Measurements from ENCODE around the gene EDC4.
A peak's percentile ranks its signal among the peaks of the same experiment; 100 is the strongest.

The EDC4 gene

DNA sequence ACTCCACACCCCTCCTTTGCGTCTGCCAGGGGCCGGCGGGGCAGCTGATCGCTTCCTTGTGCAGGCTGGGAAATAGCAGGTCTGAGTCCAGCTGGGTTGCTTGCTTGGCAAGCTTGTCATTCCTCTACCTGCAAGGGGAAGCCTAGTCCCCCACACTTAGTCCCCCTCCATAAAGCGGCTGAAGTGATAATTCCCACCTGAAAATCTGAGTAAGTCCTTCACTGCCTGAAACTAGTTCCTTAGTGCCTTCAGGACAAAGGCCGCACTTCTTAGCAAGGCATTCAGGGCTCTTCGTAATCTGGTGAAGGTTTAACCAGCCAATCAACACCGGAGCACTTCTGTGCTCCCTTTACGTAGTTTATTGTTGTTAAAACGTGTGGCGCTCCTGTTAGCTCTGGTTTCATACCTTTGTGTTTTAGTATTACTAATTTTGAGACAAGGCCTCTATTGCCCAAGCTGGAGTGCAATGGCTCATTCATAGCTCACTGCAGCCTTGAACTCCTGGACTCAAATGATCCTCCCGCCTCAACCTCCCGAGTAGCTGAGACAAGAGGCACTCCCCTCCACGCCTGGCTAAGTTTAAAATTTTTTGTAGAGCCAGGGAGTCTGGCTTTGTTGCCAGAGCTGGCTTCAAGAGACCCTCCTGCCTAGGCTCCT is 21.0 kb downstream of the EDC4 start:
- no peaks in the 10 kb centered on the region for H3K27me3 ChIP-seq (ENCODE audit: insufficient read depth, poor library complexity, severe bottlenecking)
- TF ChIP-seq, protein P1, sequence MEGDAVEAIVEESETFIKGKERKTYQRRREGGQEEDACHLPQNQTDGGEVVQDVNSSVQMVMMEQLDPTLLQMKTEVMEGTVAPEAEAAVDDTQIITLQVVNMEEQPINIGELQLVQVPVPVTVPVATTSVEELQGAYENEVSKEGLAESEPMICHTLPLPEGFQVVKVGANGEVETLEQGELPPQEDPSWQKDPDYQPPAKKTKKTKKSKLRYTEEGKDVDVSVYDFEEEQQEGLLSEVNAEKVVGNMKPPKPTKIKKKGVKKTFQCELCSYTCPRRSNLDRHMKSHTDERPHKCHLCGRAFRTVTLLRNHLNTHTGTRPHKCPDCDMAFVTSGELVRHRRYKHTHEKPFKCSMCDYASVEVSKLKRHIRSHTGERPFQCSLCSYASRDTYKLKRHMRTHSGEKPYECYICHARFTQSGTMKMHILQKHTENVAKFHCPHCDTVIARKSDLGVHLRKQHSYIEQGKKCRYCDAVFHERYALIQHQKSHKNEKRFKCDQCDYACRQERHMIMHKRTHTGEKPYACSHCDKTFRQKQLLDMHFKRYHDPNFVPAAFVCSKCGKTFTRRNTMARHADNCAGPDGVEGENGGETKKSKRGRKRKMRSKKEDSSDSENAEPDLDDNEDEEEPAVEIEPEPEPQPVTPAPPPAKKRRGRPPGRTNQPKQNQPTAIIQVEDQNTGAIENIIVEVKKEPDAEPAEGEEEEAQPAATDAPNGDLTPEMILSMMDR (IDR thresholded peaks at IDR 0.05; ENCODE audit: poor library complexity, severe bottlenecking) = no peak
- peak; percentile 13; the same call in 2 of the 3 replicates for ATAC-seq (ENCODE audit: low read depth)

DNA sequence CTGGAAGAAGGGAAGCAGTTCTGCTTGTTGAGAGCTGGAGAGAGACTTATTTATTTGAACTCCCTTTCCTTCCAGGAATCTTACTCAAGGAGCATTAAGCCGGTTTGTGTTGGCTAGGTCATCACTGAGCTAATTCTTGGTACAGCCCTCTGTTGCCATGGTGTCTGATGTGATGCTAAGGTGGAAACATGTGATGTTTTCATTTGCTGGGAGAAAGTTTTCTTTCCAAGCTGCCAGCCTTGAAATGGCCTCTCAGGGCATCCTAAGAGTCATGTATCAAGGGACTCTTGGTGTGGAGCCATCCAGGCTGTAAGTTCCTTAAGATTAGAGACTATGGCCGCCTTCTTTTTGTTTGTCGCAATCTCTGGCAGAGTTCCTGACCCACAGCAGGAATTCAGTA is 24.4 kb downstream of the EDC4 start:
- no peaks in the 10 kb centered on the region for H3K27me3 ChIP-seq (ENCODE audit: insufficient read depth, poor library complexity, severe bottlenecking)
- no peak for DNase-seq (ENCODE audit: low spot score)
- H3K9me3 ChIP-seq (ENCODE audit: severe bottlenecking) = peaks cover 4% of the 10 kb centered on the region
- H3K4me3 ChIP-seq (ENCODE audit: severe bottlenecking) = no peak overlapping the region
- no peak overlapping the region for H3K27ac ChIP-seq (ENCODE audit: poor library complexity, severe bottlenecking)
- peaks cover 10% of the 10 kb centered on the region for H3K4me1 ChIP-seq (ENCODE audit: insufficient read depth, poor library complexity, severe bottlenecking)
- no peak for ATAC-seq (ENCODE audit: low read depth)
- no peaks in the 10 kb centered on the region; the same call in 1 of the 2 replicates for H3K36me3 ChIP-seq (ENCODE audit: low read depth)
- TF ChIP-seq, protein P1 (IDR thresholded peaks at IDR 0.05; ENCODE audit: poor library complexity, severe bottlenecking) = no peak

More for the DNA sequence above, 21.0 kb downstream of the EDC4 start:
- Histone ChIP-seq H3K4me1 (ENCODE audit: insufficient read depth, poor library complexity, severe bottlenecking) (peaks cover 12% of the 10 kb centered on the region), H3K4me3 (ENCODE audit: severe bottlenecking) (peak overlapping the region; percentile 96), H3K9me3 (ENCODE audit: severe bottlenecking) (no peaks in the 10 kb centered on the region), H3K36me3 (ENCODE audit: low read depth) (no peaks in the 10 kb centered on the region), H3K27ac (ENCODE audit: poor library complexity, severe bottlenecking) (peak overlapping the region; percentile 42)
- DNase-seq (ENCODE audit: low spot score) = no peak

DNA sequence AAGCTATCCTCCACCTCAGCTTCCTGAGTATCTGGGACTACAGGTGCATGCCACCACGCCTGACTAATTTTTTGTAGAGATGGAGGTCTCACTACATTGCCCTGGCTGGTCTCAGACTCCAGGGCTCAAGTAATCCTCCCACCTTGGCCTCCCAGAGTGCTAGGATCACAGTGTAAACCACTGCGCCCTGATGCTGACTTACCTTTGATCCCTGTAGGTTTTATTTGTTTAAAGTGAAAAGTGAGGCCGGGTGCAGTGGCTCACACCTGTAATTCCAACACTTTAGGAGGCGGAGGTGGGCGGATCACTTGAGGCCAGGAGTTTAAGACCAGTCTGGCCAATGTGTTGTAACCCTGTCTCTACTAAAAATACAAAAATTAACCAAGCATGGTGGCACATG is 28.9 kb downstream of the EDC4 start:
- ATAC-seq (ENCODE audit: low read depth) (no peak), DNase-seq (ENCODE audit: low spot score) (no peak)
- TF ChIP-seq, protein P1 (IDR thresholded peaks at IDR 0.05; ENCODE audit: poor library complexity, severe bottlenecking) = no peak
- Histone ChIP-seq H3K27ac (ENCODE audit: poor library complexity, severe bottlenecking) (no peak overlapping the region), H3K4me1 (ENCODE audit: insufficient read depth, poor library complexity, severe bottlenecking) (no peaks in the 10 kb centered on the region), H3K4me3 (ENCODE audit: severe bottlenecking) (no peak overlapping the region), H3K9me3 (ENCODE audit: severe bottlenecking) (peaks cover 4% of the 10 kb centered on the region), H3K27me3 (ENCODE audit: insufficient read depth, poor library complexity, severe bottlenecking) (no peaks in the 10 kb centered on the region), H3K36me3 (ENCODE audit: low read depth) (peaks cover 4% of the 10 kb centered on the region; the same call in 1 of the 2 replicates)

DNA sequence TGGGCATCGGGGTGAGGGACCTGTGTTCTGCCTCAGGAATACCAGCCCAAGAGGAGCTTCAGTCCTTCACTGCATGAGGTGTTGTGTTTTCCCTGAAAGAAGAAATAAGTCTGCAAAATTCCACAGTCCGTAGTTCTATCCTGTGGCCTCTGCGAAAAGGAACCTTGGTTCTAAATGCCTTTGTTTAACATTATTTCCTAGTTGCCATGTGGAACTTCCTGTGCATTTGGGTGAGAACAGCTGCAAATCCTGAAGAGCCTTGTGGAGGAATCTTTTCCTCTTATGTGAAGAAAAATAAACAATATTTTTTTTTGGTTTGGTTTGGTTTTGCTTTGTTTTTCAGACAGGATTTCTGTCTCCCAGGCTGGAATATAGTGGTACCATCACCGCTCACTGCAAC is 30.0 kb downstream of the EDC4 start:
- Histone ChIP-seq H3K4me3 (ENCODE audit: severe bottlenecking) (no peak overlapping the region), H3K27me3 (ENCODE audit: insufficient read depth, poor library complexity, severe bottlenecking) (no peaks in the 10 kb centered on the region), H3K9me3 (ENCODE audit: severe bottlenecking) (peaks cover 4% of the 10 kb centered on the region), H3K4me1 (ENCODE audit: insufficient read depth, poor library complexity, severe bottlenecking) (no peaks in the 10 kb centered on the region), H3K27ac (ENCODE audit: poor library complexity, severe bottlenecking) (no peak overlapping the region), H3K36me3 (ENCODE audit: low read depth) (peaks cover 4% of the 10 kb centered on the region; the same call in 1 of the 2 replicates)
- DNase-seq (ENCODE audit: low spot score) = no peak
- TF ChIP-seq, protein P1 (IDR thresholded peaks at IDR 0.05; ENCODE audit: poor library complexity, severe bottlenecking) = no peak
- no peak for ATAC-seq (ENCODE audit: low read depth)

Data from RWPE2 (cell line).